Glomerular visceral epithelial cell (primary cell): Measurements from ENCODE around the gene CSNK2A1.
"Not testable (repeated sequence)": the region's sequence is repeated elsewhere in the genome, so short reads cannot be mapped to it uniquely, and the experiment has no call there.

ENCODE experiments used
- DNase-seq: peaks from one replicate; pipeline ENCODE4 v3.0.0-alpha.2; 2016; ENCODE audit errors: extremely low spot score

CSNK2A1 gene

DNA sequence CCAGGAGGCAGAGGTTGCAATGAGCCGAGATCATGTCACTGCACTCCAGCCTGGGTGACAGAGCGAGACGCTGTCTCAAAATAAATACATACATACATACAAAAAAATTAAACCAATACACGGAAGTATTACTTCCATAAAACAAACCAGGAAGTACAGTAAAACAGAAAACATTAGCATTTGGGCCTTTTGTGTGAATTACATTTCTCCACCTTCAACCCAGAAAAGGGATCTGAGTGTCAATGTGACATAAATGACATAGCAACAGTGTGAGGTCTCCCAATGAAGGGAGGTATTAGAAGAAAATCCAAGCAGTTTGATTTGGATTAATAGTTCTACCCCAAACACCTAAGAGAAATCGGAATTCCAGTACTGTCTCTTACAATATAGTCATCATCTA is 10.1 kb downstream of the CSNK2A1 start:
- DNase-seq = no peak

DNA sequence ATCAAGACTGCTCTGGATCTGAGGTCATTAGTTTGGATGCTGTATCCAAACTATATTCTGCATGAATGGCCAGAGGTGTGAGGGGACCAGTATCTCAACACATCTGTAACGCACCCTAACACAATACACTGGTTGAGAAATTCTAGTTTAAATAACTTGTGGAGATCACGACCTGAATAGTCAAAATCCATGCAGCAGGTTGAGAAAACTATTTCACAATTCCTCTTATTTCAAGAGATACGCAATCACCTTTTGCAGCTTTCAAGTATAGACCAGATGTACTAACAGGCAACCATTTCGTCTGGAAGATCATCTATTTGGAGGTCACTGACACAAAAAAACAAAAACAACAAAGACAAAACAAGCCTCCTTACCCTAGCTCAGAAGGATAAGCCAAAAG is 11.1 kb downstream of the CSNK2A1 start:
- DNase-seq = no peak

DNA sequence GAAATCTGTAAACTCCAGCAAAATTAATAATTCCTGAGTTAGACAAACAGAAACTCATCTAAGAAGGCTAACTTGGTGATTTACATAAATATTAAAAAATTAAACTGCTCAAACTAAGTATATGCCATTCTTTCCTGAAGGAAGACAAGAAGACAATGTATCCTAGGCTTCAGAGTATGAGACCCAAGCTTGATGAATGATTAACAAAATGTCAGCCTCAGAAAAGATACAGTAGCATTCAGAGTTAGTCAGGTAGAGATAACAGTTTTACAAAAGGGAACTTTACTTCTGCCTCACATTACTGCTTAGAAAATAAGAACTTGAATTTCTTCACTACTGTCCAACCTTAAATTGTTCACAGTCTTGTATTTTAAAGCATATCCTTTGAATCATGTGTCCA is 12.0 kb downstream of the CSNK2A1 start:
- DNase-seq = peak; percentile 35

DNA sequence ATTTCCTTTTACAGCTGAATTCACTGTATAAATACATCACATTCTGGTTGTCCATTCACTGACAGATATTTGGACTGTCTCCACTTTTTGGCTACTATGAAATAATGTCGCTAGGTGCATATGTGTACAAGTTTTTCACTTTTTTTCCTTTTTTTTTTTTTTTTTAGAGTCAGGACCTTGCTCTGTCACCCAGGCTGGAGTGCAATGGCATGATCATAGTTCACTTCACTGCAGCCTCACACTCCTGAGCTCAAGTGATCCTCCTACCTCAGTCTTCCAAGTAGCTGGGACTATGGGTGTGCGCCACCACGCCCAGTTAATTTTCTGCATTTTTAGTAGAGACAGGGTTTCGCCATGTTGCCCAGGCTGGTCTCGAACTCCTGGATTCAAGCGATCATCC is 13.3 kb downstream of the CSNK2A1 start:
- no peak for DNase-seq

DNA sequence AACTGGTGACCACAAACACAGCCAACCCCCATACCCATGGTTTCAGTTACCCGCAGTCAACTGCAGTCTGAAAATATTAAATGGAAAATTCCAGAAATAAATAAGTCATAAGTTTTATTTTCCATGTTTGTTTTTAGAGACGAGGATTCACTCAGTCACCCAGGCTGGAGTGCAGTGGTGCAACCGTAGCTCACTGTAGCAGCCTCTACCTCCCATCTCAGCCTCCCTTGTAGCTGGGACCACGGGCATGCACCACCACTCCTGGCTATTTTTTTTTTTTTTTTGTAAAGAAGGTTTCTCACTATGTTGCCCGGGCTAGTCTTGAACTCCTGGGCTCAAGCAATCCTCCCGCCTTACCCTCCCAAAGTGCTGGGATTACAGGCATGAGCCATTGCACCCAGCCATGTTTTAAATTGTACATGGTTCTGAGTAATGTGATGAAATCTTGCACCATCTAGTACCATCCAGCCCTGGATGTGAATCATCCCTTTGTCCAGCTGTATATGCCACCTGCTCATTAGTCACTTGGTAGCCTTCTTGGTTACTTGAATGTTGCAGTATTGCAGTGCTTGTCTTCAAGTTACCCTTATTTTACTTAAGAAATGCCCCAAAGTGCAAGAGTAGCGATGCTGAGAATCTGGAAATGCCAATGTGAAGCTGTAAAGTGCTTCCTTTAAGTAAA is 14.5 kb downstream of the CSNK2A1 start:
- DNase-seq = peak; percentile 65

DNA sequence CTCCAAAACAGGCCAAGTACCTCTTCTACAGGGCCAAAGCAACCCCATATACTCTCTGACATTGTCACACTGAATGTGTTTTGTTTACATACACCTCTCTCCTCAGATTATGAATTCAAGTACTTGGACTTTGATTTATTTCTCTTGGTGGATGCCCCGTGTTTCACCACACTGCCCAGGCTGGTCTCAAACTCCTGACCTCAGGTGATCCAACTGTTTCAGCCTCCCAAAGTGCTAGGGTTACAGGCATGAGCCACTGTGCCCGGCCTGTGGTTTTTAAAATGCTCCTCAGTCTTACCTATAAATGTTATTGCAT is 16.1 kb downstream of the CSNK2A1 start:
- DNase-seq = no peak

DNA sequence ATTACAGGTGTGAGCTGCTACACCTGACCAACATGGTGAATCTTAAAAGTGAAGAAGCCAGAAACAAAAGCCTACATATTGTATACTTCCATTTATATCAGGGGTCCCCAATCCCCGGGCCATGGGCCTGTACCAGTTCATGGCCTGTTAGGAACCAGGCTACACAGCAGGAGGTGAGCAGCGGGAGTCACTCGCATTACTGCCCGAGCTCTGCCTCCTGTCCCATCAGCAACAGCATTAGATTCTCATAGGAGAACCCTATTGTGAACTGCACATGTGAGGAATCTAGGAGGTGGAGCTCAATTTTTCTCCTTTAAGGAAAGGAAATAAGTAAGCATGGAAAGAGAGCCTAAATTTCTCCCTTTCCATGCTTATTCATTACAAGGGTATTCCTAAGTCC is 21.7 kb downstream of the CSNK2A1 start:
- no peak for DNase-seq

DNA sequence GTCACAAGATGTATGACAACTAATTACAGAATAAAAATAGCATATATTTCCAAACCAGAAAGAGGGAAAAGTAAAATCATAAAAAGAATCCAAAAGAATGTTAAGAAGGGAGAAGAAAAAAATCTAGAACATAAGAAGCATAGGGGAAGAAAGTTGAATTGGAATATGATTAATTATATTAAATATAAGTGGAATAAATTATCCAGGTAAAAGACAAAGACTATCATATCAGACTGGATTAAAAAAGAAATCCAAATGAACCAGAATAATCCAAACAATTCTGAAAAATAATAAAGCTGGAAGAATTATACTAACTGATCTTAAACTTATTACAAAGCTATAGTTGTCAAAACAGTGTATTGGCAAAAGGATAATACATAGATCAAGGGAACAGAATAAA is 23.6 kb downstream of the CSNK2A1 start:
- no peak for DNase-seq

DNA sequence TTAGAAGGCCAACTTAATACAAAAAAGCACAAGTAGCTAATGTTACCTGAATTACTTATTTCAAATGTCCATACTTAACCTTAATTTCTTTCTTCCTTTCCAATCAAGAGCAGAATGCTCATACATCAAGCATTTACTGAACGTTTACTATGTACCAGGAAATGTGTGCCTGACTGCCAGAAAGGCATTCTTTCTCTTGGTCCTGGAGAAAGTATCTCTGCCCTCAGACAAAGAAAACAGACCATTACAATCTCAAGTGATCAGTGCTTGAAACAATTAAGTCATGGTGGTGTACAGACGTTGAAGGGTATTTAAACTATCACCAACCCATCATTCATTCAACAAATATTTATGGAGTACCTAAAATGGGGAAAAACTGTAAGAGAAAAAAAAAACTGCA is 26.4 kb downstream of the CSNK2A1 start:
- no peak for DNase-seq

DNA sequence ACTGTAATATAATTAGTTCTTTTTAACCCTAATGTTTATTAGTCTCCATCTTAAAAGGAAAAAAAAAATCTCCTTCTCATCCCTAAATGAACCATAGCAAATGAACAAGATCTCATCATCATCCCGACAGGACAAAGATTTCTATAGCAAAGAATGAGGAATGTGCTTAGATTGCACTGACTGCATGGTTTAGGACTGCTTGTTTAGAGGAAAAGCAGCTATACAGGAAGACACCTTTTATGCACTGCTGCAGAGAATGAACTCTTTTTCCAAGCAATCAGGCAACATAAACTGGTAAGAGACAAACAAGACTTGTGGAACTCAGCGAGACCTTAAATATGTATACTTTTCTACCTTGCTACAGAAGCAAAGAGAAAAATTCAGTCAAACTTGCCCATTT is 26.8 kb downstream of the CSNK2A1 start:
- DNase-seq = no peak

DNA sequence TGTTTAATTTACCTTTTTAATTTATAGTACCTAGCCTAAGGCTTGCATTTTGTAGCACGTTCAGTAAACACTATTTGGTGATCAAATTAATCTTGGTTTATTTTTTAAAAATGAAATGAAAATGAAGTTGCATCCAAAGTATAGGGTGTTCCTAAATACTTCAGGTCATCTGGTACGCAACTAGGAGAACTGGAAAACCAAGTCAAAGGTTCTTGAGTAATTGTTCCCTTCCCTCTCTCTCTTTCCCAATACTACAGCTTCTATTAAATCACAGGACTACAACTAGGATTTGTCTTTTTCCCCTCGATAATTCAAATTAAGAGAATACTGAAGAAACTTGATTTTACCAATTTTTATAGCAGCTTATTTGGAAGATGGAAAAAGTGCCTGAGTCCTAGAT is 27.9 kb downstream of the CSNK2A1 start:
- no peak for DNase-seq

DNA sequence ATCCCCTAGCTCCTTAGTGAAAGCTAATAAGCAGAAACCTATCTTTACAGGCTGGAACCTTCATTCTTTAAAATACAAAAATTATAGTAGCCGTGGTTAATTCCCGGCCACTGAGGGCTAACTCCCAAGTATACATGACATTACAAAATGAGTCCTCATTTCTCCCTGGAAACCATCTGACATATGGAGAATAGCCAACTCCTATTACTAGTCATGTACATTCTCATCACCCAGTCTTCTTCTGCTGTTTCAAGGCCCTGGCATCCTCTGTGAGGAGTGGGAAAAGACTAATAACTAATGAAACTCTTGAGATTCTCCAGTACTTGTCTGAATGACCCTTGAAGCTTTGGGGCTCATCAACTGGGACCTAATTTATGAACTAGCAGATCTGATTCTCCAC is 30.2 kb downstream of the CSNK2A1 start:
- DNase-seq = no peak

DNA sequence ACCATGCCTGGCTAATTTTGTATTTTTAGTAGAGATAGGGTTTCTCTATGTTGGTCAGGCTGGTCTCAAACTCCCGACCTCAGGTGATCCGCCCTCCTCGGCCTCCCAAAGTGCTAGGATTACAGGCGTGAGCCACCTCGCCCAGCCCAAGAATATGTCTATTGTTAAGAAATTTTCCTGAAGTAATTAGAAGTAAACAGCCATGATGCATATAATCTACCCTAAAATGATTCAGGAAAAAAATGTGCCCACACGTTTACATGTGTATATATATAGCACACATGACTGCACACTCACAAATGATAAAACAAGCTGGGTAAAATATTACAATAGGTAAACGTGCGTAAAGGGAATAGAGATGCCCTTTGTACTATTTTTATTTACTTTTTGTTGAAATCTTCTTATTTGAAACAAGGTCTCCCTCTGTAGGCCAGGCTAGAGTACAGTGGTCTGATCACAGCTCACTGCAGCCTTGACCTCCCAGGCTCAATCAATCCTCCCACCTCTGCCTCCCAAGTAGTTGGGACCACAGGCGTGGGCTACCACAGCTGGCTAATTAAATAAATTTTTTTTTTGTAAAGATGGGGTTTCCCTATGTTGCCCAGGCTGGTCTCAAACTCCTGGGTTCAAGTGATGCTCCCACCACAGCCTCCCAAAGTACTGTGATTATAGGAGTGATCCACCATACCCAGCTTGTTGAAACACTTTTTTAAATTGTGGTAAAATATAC is 33.1 kb downstream of the CSNK2A1 start:
- DNase-seq = not testable (repeated sequence)

DNA sequence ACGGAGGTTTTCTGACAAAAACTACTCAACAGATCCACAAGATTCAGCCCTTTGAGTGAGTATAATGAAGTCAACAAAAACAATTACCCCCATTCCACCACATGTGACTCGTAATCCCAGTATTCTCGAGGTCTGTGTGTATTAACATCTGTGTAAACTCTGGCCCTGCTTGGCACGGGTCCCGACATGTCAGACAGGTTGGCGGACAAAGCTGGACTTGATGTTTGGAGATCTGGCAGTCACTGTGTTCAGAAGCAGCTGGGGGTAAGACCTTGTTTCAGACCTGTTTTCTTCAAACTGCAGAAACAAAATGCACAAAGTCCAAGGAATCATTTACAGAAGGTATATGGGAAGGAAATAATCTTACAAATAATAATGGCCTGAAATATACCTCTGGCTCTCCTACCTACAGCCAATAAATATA is 35.2 kb downstream of the CSNK2A1 start:
- not testable (repeated sequence) for DNase-seq

DNA sequence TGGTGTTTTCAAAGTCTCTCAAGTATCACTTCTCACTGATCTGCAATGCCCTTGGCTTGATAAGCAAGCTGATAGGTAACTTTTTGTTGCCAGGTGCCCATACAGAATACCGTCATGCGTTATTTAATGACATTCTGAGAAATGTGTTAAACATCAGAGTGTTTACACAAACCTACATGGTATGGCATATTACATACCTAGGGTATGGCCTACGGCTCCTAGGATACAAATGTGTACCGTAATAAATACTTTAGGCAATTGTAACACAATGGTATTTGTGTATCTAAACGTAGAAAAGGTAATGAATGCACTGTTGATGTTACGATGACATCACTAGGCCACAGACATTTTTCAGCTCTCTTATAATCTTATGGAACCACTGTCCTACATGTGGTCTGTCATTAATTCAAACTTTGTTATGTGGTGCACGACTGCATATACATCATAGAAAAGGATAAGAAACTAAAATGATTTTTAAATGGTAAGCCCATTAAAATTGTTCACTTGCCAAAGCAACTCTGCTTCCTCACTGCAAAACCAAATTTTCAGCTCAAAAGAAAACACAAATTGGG is 35.7 kb downstream of the CSNK2A1 start:
- DNase-seq = no peak

DNA sequence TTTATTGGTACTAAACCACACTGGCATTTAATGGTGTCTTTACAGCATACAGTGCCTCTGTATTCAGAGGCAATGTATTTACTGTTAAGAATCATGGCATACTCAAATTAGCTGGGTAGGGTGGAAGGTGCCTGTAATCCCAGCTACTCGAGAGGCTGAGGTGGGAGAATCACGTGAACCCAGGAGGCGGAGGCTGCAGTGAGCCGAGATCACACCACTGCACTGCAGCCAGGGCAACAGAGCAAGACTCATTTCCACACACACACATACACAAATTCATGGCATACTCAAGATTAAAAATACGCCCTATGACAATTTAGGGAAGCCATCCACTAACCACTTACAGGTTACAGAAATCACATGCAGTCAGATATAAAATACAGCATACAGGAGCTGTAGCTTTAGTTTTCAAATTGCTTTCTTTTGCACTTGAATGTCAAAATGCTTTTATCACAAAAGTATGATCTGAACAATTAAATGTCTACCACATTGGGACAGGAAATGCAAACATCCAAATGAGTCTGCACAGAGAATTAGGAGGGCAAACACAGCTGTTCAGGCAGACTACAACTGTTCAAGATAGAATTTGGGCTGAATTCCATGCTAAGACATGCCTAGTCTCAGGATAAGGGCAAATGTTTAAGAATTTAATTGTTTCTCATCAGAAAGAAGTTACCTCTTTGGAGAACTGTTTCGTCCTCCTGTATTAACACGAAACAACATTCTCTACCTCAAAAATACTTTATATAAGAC is 36.4 kb downstream of the CSNK2A1 start:
- no peak for DNase-seq

DNA sequence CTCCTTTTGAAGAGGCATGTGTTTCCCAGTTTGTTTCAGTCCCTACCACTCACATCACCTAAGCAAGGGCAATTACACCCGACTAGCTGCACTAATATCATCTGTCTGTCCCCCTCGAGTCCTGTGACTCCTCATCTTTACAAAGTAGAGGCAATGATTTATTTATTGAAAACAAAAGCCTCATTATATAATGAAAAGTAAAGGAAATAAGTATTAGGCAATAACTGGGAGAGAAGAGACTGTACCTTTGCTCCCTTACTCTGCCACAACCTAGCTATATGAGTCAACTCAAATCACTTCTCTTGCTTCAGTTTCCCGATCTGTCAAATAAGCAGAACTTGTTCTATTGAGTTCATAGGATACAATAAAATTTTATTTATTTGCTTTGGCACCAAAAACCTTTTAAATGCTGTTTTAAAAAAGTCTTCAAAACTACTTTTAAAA is 38.9 kb downstream of the CSNK2A1 start:
- no peak for DNase-seq

DNA sequence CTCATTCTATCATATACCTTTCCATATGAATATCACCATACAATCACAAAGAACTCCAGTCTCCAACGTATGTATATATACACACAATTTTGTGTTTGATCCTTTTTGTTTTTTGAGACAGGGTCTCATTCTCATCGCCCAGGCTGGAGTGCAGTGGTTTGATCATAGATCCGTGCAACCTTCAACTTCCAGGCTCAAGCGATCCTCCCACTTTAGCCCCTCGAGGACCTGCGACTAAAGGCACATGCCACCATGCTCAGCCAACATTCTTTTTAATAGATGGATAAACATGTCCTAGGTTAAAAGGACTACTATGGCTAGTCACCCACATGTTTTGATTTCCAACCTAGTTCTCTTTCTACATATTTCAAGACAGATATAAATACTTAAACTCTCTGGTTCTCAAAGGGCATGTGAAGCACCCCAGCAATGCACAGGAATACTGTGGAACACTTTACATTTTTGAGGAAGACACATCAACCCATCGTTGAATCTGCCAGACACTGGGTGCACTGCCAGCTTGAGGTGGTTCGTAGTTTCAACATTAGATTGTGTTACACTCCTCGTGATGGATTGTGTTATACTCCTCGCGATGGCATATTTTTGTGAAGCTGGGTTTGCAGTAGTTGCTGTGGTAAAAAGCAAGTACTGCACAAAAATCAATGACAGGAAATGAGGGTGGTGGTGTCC is 40.4 kb downstream of the CSNK2A1 start:
- no peak for DNase-seq

DNA sequence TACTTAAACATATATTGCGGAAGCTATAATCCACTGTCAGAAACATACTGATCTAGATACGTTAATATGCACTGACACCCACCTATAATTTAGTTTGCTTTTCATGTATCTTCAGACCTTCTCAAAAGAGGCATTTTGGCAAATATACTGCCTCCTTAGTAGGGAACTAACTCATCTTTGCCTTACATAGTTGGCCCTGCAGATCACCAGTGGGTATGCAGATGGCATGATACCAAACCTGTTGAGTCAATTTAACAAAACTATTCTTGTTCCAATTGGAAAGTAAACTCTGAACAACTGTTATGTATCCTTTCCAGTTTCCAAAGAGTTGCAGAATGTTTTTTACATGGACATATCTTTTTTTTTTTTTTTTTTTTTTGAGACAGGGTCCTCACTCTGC is 45.6 kb downstream of the CSNK2A1 start:
- DNase-seq = no peak

DNA sequence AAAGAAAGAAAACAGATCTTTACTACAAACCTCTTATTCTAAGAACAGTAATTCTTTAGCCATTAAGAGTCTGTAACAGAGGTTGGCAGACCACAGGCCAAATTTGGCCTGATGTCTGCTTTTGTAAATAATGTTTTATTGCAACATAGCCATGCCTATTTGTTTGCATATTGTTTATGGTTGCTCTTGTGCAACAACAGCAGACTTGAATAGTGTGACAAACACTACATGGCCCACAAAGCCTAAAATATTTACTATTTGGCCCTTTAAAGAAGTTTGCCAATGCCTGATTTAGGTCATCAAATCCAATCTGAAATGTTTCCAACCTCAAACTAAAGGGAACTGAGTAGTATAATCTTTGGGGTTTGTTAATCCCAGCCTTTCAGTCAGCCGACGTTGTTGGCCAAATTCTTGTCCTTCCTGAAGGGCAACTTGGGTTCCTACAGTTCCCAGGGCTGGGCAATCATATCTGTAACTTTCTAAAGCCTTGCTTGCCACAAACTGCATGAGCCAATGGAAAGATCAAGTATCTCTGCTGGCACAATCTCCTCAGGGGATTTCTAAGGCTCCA is 47.4 kb downstream of the CSNK2A1 start:
- DNase-seq = no peak

DNA sequence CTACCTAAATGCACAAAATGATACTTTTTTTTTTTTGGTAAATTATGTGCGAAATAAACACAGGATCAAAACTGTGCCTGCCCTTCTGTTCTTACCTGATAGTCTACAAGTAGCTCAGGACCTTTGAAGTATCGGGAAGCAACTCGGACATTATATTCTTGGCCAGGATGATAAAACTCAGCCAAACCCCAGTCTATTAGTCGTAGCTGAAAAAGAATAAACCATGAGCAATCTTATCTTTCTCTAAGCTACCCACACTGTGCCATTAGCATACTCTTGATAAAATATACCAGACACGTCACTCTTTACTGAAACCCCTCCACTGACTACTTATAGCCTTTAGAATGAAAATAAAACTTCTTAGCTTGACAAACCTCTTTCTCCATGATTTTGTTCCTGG is 51.4 kb downstream of the CSNK2A1 start:
- no peak for DNase-seq

DNA sequence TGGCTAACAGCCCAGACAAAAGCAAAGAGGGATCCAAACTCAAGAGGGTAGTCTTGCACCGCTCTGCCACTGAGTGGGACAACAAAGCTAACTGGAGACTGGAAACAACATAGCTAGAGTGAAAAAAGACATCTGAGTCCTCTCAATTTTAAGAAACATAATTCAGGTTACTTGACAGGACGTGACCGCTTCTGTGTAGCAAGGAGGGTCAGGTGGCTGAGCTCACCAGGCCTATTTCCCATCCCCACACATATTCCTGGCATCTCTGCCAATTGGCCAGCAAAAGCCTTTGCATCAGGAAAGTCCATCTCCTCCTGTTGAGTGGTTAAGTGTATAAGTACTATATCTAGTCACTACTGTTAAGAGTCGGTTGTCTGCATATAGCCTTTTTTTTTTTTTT is 55.9 kb downstream of the CSNK2A1 start:
- no peak for DNase-seq
